K562 (cell line): Measurements from ENCODE around the gene FRMD3. TPM values are rescaled to one million over a fixed set of nuclear protein-coding genes. Genes with fewer than 3 reads are reported as not detected.

Experiments used
- ATAC-seq: fragments of 200-7000 bp; cut with Tn5 transposase; 3 replicates; pipeline ENCODE4 v1.9.1; 2020; ENCODE audit warnings: moderate library complexity
- BruUV-seq: library from RNA; stranded (reverse); fragments of 400-500 nt; replicated peaks from 2 replicates; lab custom pipeline; 2021; lab: Mats Ljungman, UMichigan
- CTCF ChIA-PET: fragments of 300-600 bp; formaldehyde crosslinking; extraction: SDS; loops from one replicate; lab custom pipeline; 2021; ENCODE audit warnings: low intra/inter-chr PET ratio; lab: Yijun Ruan, JAX
- POLR2A ChIA-PET: fragments of 300-600, 350-650 bp; sonication (Branson Sonifier 250); formaldehyde crosslinking; extraction: SDS; loops from one replicate; lab custom pipeline; 2021; ENCODE audit warnings: antibody characterized with exemption, inconsistent platforms; lab: Yijun Ruan, JAX
- DNase-seq, 4 experiments: peaks; one replicate each; pipeline versions ENCODE4 v3.0.0 to v3.0.0-alpha.2; 2011 to 2018; ENCODE audit warnings: low spot score in 3 of 4, mixed read lengths in 3 of 4; ENCODE audit errors: extremely low read depth in 1 of 4
- FAIRE-seq: peaks from 2 replicates; lab custom pipeline; 2011; peaks lifted over from hg19 to GRCh38; lab: Jason Lieb, UNC
- H2AFZ ChIP-seq: 2 replicates; pipeline ENCODE4 v1.6.0; 2011; ENCODE audit warnings: low read depth, low read length, control low read depth, inconsistent platforms
- H3K27ac ChIP-seq: fragments of 200-600 bp; 3 replicates; pipeline ENCODE4 v1.8.0; 2011; ENCODE audit warnings: low read depth, mild to moderate bottlenecking, control low read depth, inconsistent platforms, low read length, moderate library complexity, mixed read lengths; ENCODE audit errors: extremely low read depth
- H3K27me3 ChIP-seq, 2 experiments: fragments of 300-600 bp in 1 of 2; 2 replicates in 1 of 2; 3 replicates in 1 of 2; pipeline versions ENCODE4 v1.6.0 to v1.8.0; 2011; ENCODE audit warnings: inconsistent platforms in 2 of 2, low read length in 2 of 2, mild to moderate bottlenecking in 1 of 2, mixed read lengths in 1 of 2, moderate library complexity in 1 of 2; ENCODE audit not compliant: control insufficient read depth in 2 of 2, insufficient read depth in 2 of 2
- H3K36me3 ChIP-seq: fragments of 300-600 bp; 3 replicates; pipeline ENCODE4 v1.8.0; 2011; ENCODE audit warnings: mild to moderate bottlenecking, low read length, inconsistent platforms; ENCODE audit not compliant: control insufficient read depth, insufficient read depth
- H3K4me1 ChIP-seq, 2 experiments: fragments of 200-600 bp in 1 of 2; replicated peaks in 1 of 2; 2 replicates in 1 of 2; 3 replicates in 1 of 2; pipeline versions ENCODE4 v1.5.1 to v1.8.0; 2011; ENCODE audit warnings: inconsistent platforms in 2 of 2, low read length in 2 of 2, mild to moderate bottlenecking in 1 of 2, mixed read lengths in 1 of 2, moderate library complexity in 1 of 2; ENCODE audit not compliant: control insufficient read depth in 2 of 2, insufficient read depth in 2 of 2
- H3K4me2 ChIP-seq: 2 replicates; pipeline ENCODE4 v1.6.1; 2011; ENCODE audit warnings: low read length, control low read depth, inconsistent platforms, mixed read lengths; ENCODE audit not compliant: insufficient read depth
- H3K4me3 ChIP-seq: fragments of 200-600 bp; sonication (generic), shearing (Covaris generic); 2 replicates; pipeline ENCODE4 v1.5.1; 2016; ENCODE audit warnings: control low read depth, inconsistent platforms
- H3K79me2 ChIP-seq: fragments of 200-600 bp; 3 replicates; pipeline ENCODE4 v1.8.0; 2011; ENCODE audit warnings: low read length, inconsistent platforms; ENCODE audit not compliant: control insufficient read depth, insufficient read depth
- H3K9ac ChIP-seq, 2 experiments: 2 replicates each; pipeline versions ENCODE4 v1.6.0 to v1.6.1; 2011; ENCODE audit warnings: low read depth in 2 of 2, low read length in 2 of 2, control low read depth in 1 of 2, inconsistent platforms in 1 of 2, mild to moderate bottlenecking in 1 of 2, mixed read lengths in 1 of 2; ENCODE audit not compliant: insufficient read depth in 1 of 2
- H3K9me1 ChIP-seq: one replicate; pipeline ENCODE4 v1.6.0; 2011; ENCODE audit warnings: inconsistent platforms, mild to moderate bottlenecking, low read length, moderate library complexity; ENCODE audit not compliant: control insufficient read depth, insufficient read depth
- H3K9me3 ChIP-seq: replicated peaks from 2 replicates; pipeline ENCODE4 v1.5.1; 2011; ENCODE audit warnings: low read depth, low read length, inconsistent platforms; ENCODE audit not compliant: control insufficient read depth, insufficient read depth
- H4K20me1 ChIP-seq: replicated peaks from 2 replicates; pipeline ENCODE4 v1.6.1; 2011; ENCODE audit warnings: low read length, inconsistent platforms, mixed read lengths; ENCODE audit not compliant: control insufficient read depth, insufficient read depth
- CREB1 ChIP-seq, 2 experiments: sonication (generic) in 1 of 2; formaldehyde crosslinking in 1 of 2; IDR thresholded peaks; 2 replicates each; pipeline versions ENCODE4 v1.6.1 to v1.8.0; 2012 to 2022; ENCODE audit warnings: inconsistent platforms in 1 of 2, mild to moderate bottlenecking in 1 of 2, missing genetic modification reagents in 1 of 2, moderate library complexity in 1 of 2
- CUX1 ChIP-seq: fragments of 200-800 bp; sonication (Bioruptor generic); IDR thresholded peaks from 2 replicates; pipeline ENCODE4 v1.6.1; 2016; ENCODE audit warnings: missing genetic modification characterization, missing compliant biosample characterization
- EHMT2 ChIP-seq: fragments of 450-650 bp; IDR thresholded peaks from 2 replicates; pipeline ENCODE4 v1.6.1; 2018; ENCODE audit warnings: antibody characterized with exemption
- JUND ChIP-seq, 2 experiments: IDR thresholded peaks; 2 replicates in 1 of 2; 3 replicates in 1 of 2; pipeline ENCODE4 v1.6.1; 2011; ENCODE audit warnings: borderline replicate concordance in 2 of 2, low read depth in 2 of 2, low read length in 2 of 2, improper control_type of control experiment in 1 of 2, missing biosample characterization in 1 of 2, missing genetic modification characterization in 1 of 2, missing genetic modification reagents in 1 of 2
- MCM7 ChIP-seq, 2 experiments: fragments of 450-650 bp; IDR thresholded peaks; 2 replicates each; pipeline ENCODE4 v1.6.1; 2016 to 2018
- MIER1 ChIP-seq: fragments of 450-650 bp; IDR thresholded peaks from 2 replicates; pipeline ENCODE4 v1.6.1; 2016; ENCODE audit warnings: antibody characterized with exemption, mild to moderate bottlenecking, low read depth
- OTX1 ChIP-seq: fragments of 450-650 bp; formaldehyde crosslinking; IDR thresholded peaks from 2 replicates; pipeline ENCODE4 v1.4.0; 2022; ENCODE audit warnings: mild to moderate bottlenecking
- RBM34 ChIP-seq: fragments of 200-400 bp; formaldehyde crosslinking; IDR thresholded peaks from 2 replicates; pipeline ENCODE4 v1.6.1; 2018; ENCODE audit warnings: low read length, borderline replicate concordance; ENCODE audit not compliant: insufficient read depth
- SP1 ChIP-seq: sonication (generic); formaldehyde crosslinking; IDR thresholded peaks from 2 replicates; pipeline ENCODE4 v1.8.1; 2022; ENCODE audit warnings: mild to moderate bottlenecking, missing genetic modification reagents
- SP2 ChIP-seq: IDR thresholded peaks from 2 replicates; pipeline ENCODE4 v1.6.1; 2011; ENCODE audit warnings: mild to moderate bottlenecking, low read depth, low read length, moderate library complexity; ENCODE audit not compliant: poor library complexity, severe bottlenecking; ENCODE audit errors: extremely low read depth
- U2AF2 ChIP-seq: fragments of 200-400 bp; formaldehyde crosslinking; optimal IDR thresholded peaks from 2 replicates; pipeline ENCODE3; 2017; ENCODE audit warnings: low read depth, mild to moderate bottlenecking, low read length
- XRCC5 ChIP-seq: fragments of 200-400 bp; formaldehyde crosslinking; IDR thresholded peaks from 2 replicates; pipeline ENCODE4 v1.6.1; 2017; ENCODE audit warnings: low read depth, mild to moderate bottlenecking, low read length
- ZBTB2 ChIP-seq: fragments of 450-650 bp; IDR thresholded peaks from 2 replicates; pipeline ENCODE4 v1.6.1; 2016; ENCODE audit warnings: antibody characterized with exemption
- ZFPM2 ChIP-seq: fragments of 250-450 bp; sonication (Bioruptor Pico); IDR thresholded peaks from 2 replicates; pipeline ENCODE4 v1.5.1; 2022; ENCODE audit warnings: mild to moderate bottlenecking
- ZNF133 ChIP-seq: fragments of 250-450 bp; sonication (Bioruptor Pico); IDR thresholded peaks from 2 replicates; pipeline ENCODE4 v1.4.0; 2020; ENCODE audit warnings: mild to moderate bottlenecking
- ZNF239 ChIP-seq: fragments of 250-450 bp; sonication (Bioruptor Pico); IDR thresholded peaks from 2 replicates; pipeline ENCODE4 v1.4.0; 2020; ENCODE audit warnings: mild to moderate bottlenecking
- WGBS: fragments of 100-300 bp; shearing (Covaris generic); methylation state at CpG from one replicate; pipeline ENCODE4 v1.1.6; 2016; ENCODE audit warnings: low coverage, mixed read lengths; ENCODE audit not compliant: insufficient coverage; ENCODE audit errors: missing lambda C conversion rate; 5-methylcytosine and 5-hydroxymethylcytosine counted together
- in situ Hi-C: fragments of 300-500 bp; cut with MboI; formaldehyde crosslinking; loops from 4 replicates; pipeline ENCODE4 v1.15.0; 2018; ENCODE audit warnings: inconsistent platforms, mixed read lengths
- intact Hi-C: fragments of 100-400 bp; cut with micrococcal nuclease; formaldehyde crosslinking; loops from 2 replicates; pipeline ENCODE4 v1.14.2; 2022
- polyA plus RNA-seq, 8 experiments: library from polyadenylated mRNA; depleted of rRNA in 4 of 8; stranded (reverse) in 5 of 8; unstranded in 3 of 8; fragments of >200 nt; fragmentation: Nextera tagmentation in 2 of 8; fragmentation: Illumina TruSeq in 1 of 8; extraction: Ambion mirVana in 2 of 8; extraction: Trizol in 1 of 8; gene quantifications; 2 replicates each; pipeline versions ENCODE4 v1.2.1 to v1.2.3, GENCODE V29; 2011 to 2014; ENCODE audit warnings: inconsistent platforms in 1 of 8, missing spikeins in 1 of 8
- total RNA-seq, 7 experiments: library from RNA; depleted of rRNA in 6 of 7; stranded (reverse); fragments of >200 nt in 6 of 7; fragmentation: Illumina TruSeq in 2 of 7; extraction: Trizol in 2 of 7; gene quantifications; 2 replicates each; pipeline versions ENCODE4 v1.2.1 to v1.2.3, GENCODE V29; 2011 to 2021; ENCODE audit warnings: low replicate concordance in 1 of 7

Gene FRMD3
- total and polyA plus RNA-seq, 9 of the 15 experiments (the other 6 are each of a cell fraction or from before 2014, with no cell fraction given), result 0.09 to 0.51 (median 0.21) TPM

GRCh38 chr9:83270116-83270515, 268.1 kb downstream of the FRMD3 start (continued):
- TF ChIP-seq JUND (IDR thresholded peaks at IDR 0.05; ENCODE audit: borderline replicate concordance, low read depth, low read length) (no peak), JUND (tag; IDR thresholded peaks at IDR 0.05; ENCODE audit: borderline replicate concordance, low read depth, low read length) (no peak)

GRCh38 chr9:83267741-83268140, 270.5 kb downstream of the FRMD3 start:
- DNase-seq (no peak), ATAC-seq (no peak), FAIRE-seq (no peak)
- Histone ChIP-seq H3K79me2 (no peaks in the 10 kb centered on the region), H3K4me2 (no peak overlapping the region), H3K27me3 (no peaks in the 10 kb centered on the region), H3K36me3 (no peaks in the 10 kb centered on the region), H3K27ac (no peak overlapping the region), H3K9me3 (no peaks in the 10 kb centered on the region), H3K9me1 (no peaks in the 10 kb centered on the region), H4K20me1 (no peaks in the 10 kb centered on the region), H3K4me1 (no peaks in the 10 kb centered on the region; a peak in 1 of 5 replicates), H3K9ac (no peak overlapping the region), H3K4me3 (no peak overlapping the region), H2AFZ (no peak overlapping the region)
- in situ Hi-C loops (no loop called here), intact Hi-C loops (no loop called here)
- WGBS, result 3% methylated on average over 5 of the region's 5 CpGs
- POLR2A ChIA-PET, result no interaction called here
- CTCF ChIA-PET, result no interaction called here
- BruUV-seq, result no TSS peak
- no peak for TF ChIP-seq U2AF2
- no peak for TF ChIP-seq CREB1 (IDR thresholded peaks at IDR 0.05)
- no peak for TF ChIP-seq CREB1 (CRISPR knock-in tag; IDR thresholded peaks at IDR 0.05)
- no peak for TF ChIP-seq MCM7 (IDR thresholded peaks at IDR 0.05)
- no peak for TF ChIP-seq OTX1
- TF ChIP-seq ZNF239 (CRISPR knock-in tag), result no peak
- TF ChIP-seq RBM34, result no peak
- TF ChIP-seq SP2, result no peak
- no peak for TF ChIP-seq MIER1
- no peak for TF ChIP-seq ZFPM2 (CRISPR knock-in tag)
- TF ChIP-seq EHMT2, result no peak
- TF ChIP-seq SP1 (CRISPR knock-in tag), result no peak
- TF ChIP-seq ZNF133 (CRISPR knock-in tag), result no peak
- TF ChIP-seq CUX1 (CRISPR knock-in tag), result no peak
- no peak for TF ChIP-seq ZBTB2
- TF ChIP-seq XRCC5, result no peak
